HepG2 (cell line): Measurements from ENCODE around the gene ARHGEF39.

ENCODE experiments used
- TCF7L2 ChIP-seq: IDR thresholded peaks from 2 replicates; pipeline ENCODE4 v1.6.1; 2011; ENCODE audit warnings: mild to moderate bottlenecking, low read depth, low read length, moderate library complexity
- TF ChIP-seq, protein P1 (sequence below): sonication (generic); formaldehyde crosslinking; IDR thresholded peaks from 2 replicates; pipeline ENCODE4 v1.5.0; 2020; ENCODE audit warnings: mild to moderate bottlenecking, missing genetic modification reagents, moderate library complexity

DNA sequence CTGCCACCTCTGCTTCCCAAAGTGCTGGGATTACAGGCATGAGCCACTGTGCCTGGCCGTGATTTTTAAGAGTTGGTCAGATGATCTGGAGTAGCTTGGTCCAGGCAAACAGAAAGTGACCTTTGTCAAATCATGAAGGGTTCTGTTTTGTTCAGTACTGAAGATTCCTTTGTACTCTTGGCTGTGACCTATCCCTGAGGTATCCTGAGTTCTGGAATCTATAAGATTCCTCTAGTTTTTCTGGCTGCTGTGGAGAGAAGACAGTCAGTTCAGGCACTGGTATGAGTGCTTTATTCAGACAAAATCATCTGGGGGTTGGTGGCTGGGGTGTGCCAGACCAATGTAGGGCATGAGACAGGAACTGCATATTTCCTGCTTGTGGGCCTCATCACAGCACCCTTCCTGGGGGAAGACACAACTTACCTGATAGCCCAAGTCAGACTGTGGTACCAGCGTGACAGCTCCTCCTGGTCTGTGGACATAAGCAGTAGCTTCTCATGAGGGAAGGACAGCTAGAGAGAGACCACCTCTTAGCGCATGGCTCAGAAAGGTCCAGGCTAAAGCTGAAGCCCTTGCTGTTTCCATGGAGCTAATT lies 3.1 kb downstream of the ARHGEF39 start:
- TF ChIP-seq, protein P1, sequence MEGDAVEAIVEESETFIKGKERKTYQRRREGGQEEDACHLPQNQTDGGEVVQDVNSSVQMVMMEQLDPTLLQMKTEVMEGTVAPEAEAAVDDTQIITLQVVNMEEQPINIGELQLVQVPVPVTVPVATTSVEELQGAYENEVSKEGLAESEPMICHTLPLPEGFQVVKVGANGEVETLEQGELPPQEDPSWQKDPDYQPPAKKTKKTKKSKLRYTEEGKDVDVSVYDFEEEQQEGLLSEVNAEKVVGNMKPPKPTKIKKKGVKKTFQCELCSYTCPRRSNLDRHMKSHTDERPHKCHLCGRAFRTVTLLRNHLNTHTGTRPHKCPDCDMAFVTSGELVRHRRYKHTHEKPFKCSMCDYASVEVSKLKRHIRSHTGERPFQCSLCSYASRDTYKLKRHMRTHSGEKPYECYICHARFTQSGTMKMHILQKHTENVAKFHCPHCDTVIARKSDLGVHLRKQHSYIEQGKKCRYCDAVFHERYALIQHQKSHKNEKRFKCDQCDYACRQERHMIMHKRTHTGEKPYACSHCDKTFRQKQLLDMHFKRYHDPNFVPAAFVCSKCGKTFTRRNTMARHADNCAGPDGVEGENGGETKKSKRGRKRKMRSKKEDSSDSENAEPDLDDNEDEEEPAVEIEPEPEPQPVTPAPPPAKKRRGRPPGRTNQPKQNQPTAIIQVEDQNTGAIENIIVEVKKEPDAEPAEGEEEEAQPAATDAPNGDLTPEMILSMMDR (CRISPR knock-in tag), result no peak
- no peak for TF ChIP-seq TCF7L2
